ENCODE data around the gene DTNA. TPM values are rescaled to one million over a fixed set of nuclear protein-coding genes. Genes with fewer than 3 reads are reported as not detected.

The DTNA gene
- total and polyA plus RNA-seq, 2 donors (not counting 1 experiment from before 2014, with no cell fraction given) = 38.8 to 49.8 TPM

DNA sequence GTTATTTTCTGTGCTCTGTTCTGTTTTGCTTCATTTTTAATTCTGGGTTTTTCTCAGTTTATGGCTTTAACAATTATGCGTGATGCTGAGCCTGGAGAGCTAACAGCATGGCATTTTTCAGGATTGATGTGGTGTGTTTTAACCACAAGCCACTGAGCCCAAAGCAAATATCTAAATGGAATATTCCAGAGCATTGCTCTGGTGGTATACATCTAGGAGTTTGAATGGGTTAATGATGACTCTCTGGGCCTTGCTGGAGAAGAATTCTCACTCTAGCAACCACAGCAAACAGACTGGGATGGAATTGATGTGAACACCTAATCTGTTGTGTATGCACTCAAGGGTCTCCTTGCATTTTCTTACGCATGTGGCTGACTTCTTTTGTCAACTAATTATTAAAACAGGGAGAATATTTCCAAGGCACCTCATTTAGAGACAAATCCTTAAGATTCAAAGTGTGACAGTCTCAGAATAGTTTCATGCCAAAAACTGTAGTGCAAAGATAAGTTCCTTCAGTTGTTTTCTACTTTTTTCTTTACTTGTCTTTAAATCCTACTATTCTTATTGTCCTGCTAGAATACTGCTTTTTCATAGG lies 164.0 kb downstream of the DTNA start:
- TF ChIP-seq, protein P1, sequence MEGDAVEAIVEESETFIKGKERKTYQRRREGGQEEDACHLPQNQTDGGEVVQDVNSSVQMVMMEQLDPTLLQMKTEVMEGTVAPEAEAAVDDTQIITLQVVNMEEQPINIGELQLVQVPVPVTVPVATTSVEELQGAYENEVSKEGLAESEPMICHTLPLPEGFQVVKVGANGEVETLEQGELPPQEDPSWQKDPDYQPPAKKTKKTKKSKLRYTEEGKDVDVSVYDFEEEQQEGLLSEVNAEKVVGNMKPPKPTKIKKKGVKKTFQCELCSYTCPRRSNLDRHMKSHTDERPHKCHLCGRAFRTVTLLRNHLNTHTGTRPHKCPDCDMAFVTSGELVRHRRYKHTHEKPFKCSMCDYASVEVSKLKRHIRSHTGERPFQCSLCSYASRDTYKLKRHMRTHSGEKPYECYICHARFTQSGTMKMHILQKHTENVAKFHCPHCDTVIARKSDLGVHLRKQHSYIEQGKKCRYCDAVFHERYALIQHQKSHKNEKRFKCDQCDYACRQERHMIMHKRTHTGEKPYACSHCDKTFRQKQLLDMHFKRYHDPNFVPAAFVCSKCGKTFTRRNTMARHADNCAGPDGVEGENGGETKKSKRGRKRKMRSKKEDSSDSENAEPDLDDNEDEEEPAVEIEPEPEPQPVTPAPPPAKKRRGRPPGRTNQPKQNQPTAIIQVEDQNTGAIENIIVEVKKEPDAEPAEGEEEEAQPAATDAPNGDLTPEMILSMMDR (conservative IDR thresholded peaks at IDR 0.05 in 1 of 2, IDR thresholded peaks at IDR 0.05 in 1 of 2; ENCODE audit: low read depth in 1 of 2, low read length in 2 of 2) = no peak
- TF ChIP-seq EZH2 (IDR thresholded peaks at IDR 0.05; ENCODE audit: low read length, missing control alignments) = no peak
- H3K27ac ChIP-seq (ENCODE audit: insufficient read depth, low read length) = no peak overlapping the region
- no peaks in the 10 kb centered on the region for H4K20me1 ChIP-seq (ENCODE audit: control insufficient read depth, extremely low read depth, insufficient read depth, low read length)
- no peaks in the 10 kb centered on the region for H3K36me3 ChIP-seq (ENCODE audit: control insufficient read depth, insufficient read depth, low read length)
- H3K9me3 ChIP-seq (ENCODE audit: control insufficient read depth, insufficient read depth, low read depth, low read length) = no peaks in the 10 kb centered on the region
- peak in 1 of 2 donors; percentile 59 for DNase-seq (ENCODE audit: low read depth in 2 of 2)
- H3K27me3 ChIP-seq (ENCODE audit: control insufficient read depth, insufficient read depth, low read length) = no peaks in the 10 kb centered on the region
- H3K4me1 ChIP-seq (ENCODE audit: control insufficient read depth, extremely low read depth, insufficient read depth, low read length) = no peaks in the 10 kb centered on the region
- H3K4me3 ChIP-seq (replicated peaks in 1 of 4; ENCODE audit: control extremely low read depth in 1 of 4, insufficient read depth in 1 of 4, low read depth in 3 of 4, low read length in 4 of 4) = no peak overlapping the region
- H3K4me2 ChIP-seq (ENCODE audit: extremely low read depth, insufficient read depth, low read length) = no peak overlapping the region
- no peak overlapping the region for H3K9ac ChIP-seq (ENCODE audit: insufficient read depth, low read length)
- no peak overlapping the region for H2AFZ ChIP-seq (ENCODE audit: low read length)
- H3K79me2 ChIP-seq (ENCODE audit: control insufficient read depth, insufficient read depth, low read length) = no peaks in the 10 kb centered on the region

DNA sequence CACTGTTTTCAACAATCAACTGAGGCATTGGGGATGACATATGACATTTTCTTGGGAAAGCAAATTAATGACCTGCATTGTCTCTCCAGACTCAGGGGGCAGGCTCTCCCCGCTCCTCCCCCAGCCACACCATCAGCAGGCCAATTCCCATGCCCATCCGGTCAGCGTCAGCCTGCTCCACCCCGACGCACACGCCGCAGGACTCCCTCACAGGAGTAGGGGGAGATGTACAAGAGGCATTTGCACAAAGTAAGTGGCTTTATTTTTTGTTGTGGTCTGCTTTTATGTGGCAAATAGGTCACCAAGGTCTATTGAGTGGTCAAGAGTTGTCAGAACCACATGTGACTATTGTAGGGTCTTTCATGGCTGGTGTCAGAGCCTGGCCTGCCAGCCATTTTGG lies 165.1 kb downstream of the DTNA start:
- no peak overlapping the region for H3K9ac ChIP-seq (ENCODE audit: insufficient read depth, low read length)
- no peak overlapping the region for H2AFZ ChIP-seq (ENCODE audit: low read length)
- no peak overlapping the region for H3K4me2 ChIP-seq (ENCODE audit: extremely low read depth, insufficient read depth, low read length)
- H3K27ac ChIP-seq (ENCODE audit: insufficient read depth, low read length) = no peak overlapping the region
- no peak for DNase-seq (ENCODE audit: low read depth in 2 of 2)
- no peaks in the 10 kb centered on the region for H3K36me3 ChIP-seq (ENCODE audit: control insufficient read depth, insufficient read depth, low read length)
- no peak overlapping the region for H3K4me3 ChIP-seq (replicated peaks in 1 of 4; ENCODE audit: control extremely low read depth in 1 of 4, insufficient read depth in 1 of 4, low read depth in 3 of 4, low read length in 4 of 4)
- no peaks in the 10 kb centered on the region for H3K4me1 ChIP-seq (ENCODE audit: control insufficient read depth, extremely low read depth, insufficient read depth, low read length)
- H3K9me3 ChIP-seq (ENCODE audit: control insufficient read depth, insufficient read depth, low read depth, low read length) = no peaks in the 10 kb centered on the region
- no peaks in the 10 kb centered on the region for H3K27me3 ChIP-seq (ENCODE audit: control insufficient read depth, insufficient read depth, low read length)
- no peaks in the 10 kb centered on the region for H4K20me1 ChIP-seq (ENCODE audit: control insufficient read depth, extremely low read depth, insufficient read depth, low read length)
- no peaks in the 10 kb centered on the region for H3K79me2 ChIP-seq (ENCODE audit: control insufficient read depth, insufficient read depth, low read length)
- no peak for TF ChIP-seq EZH2 (IDR thresholded peaks at IDR 0.05; ENCODE audit: low read length, missing control alignments)
- TF ChIP-seq, protein P1 (conservative IDR thresholded peaks at IDR 0.05 in 1 of 2, IDR thresholded peaks at IDR 0.05 in 1 of 2; ENCODE audit: low read depth in 1 of 2, low read length in 2 of 2) = no peak

DNA sequence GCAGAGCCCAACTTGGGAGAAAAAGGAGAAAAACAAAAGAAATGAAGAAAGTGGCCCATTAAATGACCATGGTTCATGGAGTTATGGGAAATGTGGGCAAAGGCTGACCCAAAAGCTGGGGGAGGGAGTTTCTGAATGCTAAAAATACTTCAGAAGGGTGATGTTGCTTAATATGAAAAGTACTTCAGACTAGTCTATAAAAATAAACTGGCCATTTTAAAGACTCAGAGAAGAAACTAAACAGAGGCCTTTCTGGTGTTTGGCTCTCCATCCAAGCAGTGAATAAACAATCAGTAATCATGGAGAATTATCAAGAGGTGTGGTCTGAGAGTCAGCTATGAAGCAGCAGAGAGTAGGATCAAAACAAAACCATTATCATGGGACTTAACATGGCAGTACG lies 170.3 kb downstream of the DTNA start:
- no peak overlapping the region for H3K4me2 ChIP-seq (ENCODE audit: extremely low read depth, insufficient read depth, low read length)
- no peaks in the 10 kb centered on the region for H4K20me1 ChIP-seq (ENCODE audit: control insufficient read depth, extremely low read depth, insufficient read depth, low read length)
- H3K79me2 ChIP-seq (ENCODE audit: control insufficient read depth, insufficient read depth, low read length) = no peaks in the 10 kb centered on the region
- H3K9me3 ChIP-seq (ENCODE audit: control insufficient read depth, insufficient read depth, low read depth, low read length) = no peaks in the 10 kb centered on the region
- no peak overlapping the region for H2AFZ ChIP-seq (ENCODE audit: low read length)
- peaks cover 2% of the 10 kb centered on the region for H3K36me3 ChIP-seq (ENCODE audit: control insufficient read depth, insufficient read depth, low read length)
- no peak overlapping the region for H3K4me3 ChIP-seq (replicated peaks in 1 of 4; ENCODE audit: control extremely low read depth in 1 of 4, insufficient read depth in 1 of 4, low read depth in 3 of 4, low read length in 4 of 4)
- no peak overlapping the region for H3K9ac ChIP-seq (ENCODE audit: insufficient read depth, low read length)
- no peak for TF ChIP-seq EZH2 (IDR thresholded peaks at IDR 0.05; ENCODE audit: low read length, missing control alignments)
- TF ChIP-seq, protein P1 (conservative IDR thresholded peaks at IDR 0.05 in 1 of 2, IDR thresholded peaks at IDR 0.05 in 1 of 2; ENCODE audit: low read depth in 1 of 2, low read length in 2 of 2) = no peak
- no peak overlapping the region for H3K27ac ChIP-seq (ENCODE audit: insufficient read depth, low read length)
- DNase-seq (ENCODE audit: low read depth in 2 of 2) = no peak
- H3K27me3 ChIP-seq (ENCODE audit: control insufficient read depth, insufficient read depth, low read length) = no peaks in the 10 kb centered on the region
- H3K4me1 ChIP-seq (ENCODE audit: control insufficient read depth, extremely low read depth, insufficient read depth, low read length) = peaks cover 3% of the 10 kb centered on the region

Measured in fibroblast of lung (primary cell).